HepG2 (cell line): Measurements from ENCODE around the gene CSNK2B. TPM values are rescaled to one million over a fixed set of nuclear protein-coding genes. Genes with fewer than 3 reads are reported as not detected.

Source experiments
- CCAR2 ChIP-seq: fragments of 200-400 bp; formaldehyde crosslinking; optimal IDR thresholded peaks from 2 replicates; pipeline ENCODE3; 2018; ENCODE audit warnings: low read depth, mild to moderate bottlenecking, low read length, moderate library complexity
- CSRNP2 ChIP-seq: sonication (generic); formaldehyde crosslinking; conservative IDR thresholded peaks from 2 replicates; pipeline ENCODE4 v1.8.0; 2022; ENCODE audit warnings: low read depth, missing genetic modification reagents
- JDP2 ChIP-seq: sonication (generic); formaldehyde crosslinking; IDR thresholded peaks from 2 replicates; pipeline ENCODE4 v1.8.1; 2022; ENCODE audit warnings: missing genetic modification reagents, borderline replicate concordance
- KMT2A ChIP-seq: sonication (generic); formaldehyde crosslinking; IDR thresholded peaks from 2 replicates; pipeline ENCODE4 v1.4.0; 2020; ENCODE audit warnings: missing genetic modification reagents
- MEIS2 ChIP-seq: sonication (generic); formaldehyde crosslinking; IDR thresholded peaks from 2 replicates; pipeline ENCODE4 v1.9.0; 2021; ENCODE audit warnings: mild to moderate bottlenecking, missing genetic modification reagents
- MLLT10 ChIP-seq: sonication (generic); formaldehyde crosslinking; IDR thresholded peaks from 2 replicates; pipeline ENCODE4 v1.4.0; 2020; ENCODE audit warnings: missing genetic modification reagents
- NCOA1 ChIP-seq: sonication (generic); formaldehyde crosslinking; IDR thresholded peaks from 2 replicates; pipeline ENCODE4 v1.9.0; 2021; ENCODE audit warnings: missing genetic modification reagents
- RFXAP ChIP-seq: sonication (generic); formaldehyde crosslinking; IDR thresholded peaks from 2 replicates; pipeline ENCODE4 v1.4.0; 2020; ENCODE audit warnings: missing genetic modification reagents, borderline replicate concordance
- SALL2 ChIP-seq: sonication (generic); formaldehyde crosslinking; IDR thresholded peaks from 2 replicates; pipeline ENCODE4 v1.8.1; 2023; ENCODE audit warnings: mild to moderate bottlenecking, missing genetic modification reagents, inconsistent platforms
- TIGD3 ChIP-seq: sonication (generic); formaldehyde crosslinking; IDR thresholded peaks from 2 replicates; pipeline ENCODE4 v1.5.1; 2020; ENCODE audit warnings: mild to moderate bottlenecking, missing genetic modification reagents, borderline replicate concordance
- ZNF354B ChIP-seq: sonication (generic); formaldehyde crosslinking; IDR thresholded peaks from 2 replicates; pipeline ENCODE4 v1.8.0; 2022; ENCODE audit warnings: mild to moderate bottlenecking, missing genetic modification reagents
- ZNF484 ChIP-seq: sonication (generic); formaldehyde crosslinking; IDR thresholded peaks from 2 replicates; pipeline ENCODE4 v1.5.1; 2020; ENCODE audit warnings: mild to moderate bottlenecking, low read depth, missing genetic modification reagents, borderline replicate concordance
- ZNF589 ChIP-seq: sonication (generic); formaldehyde crosslinking; conservative IDR thresholded peaks from 2 replicates; pipeline ENCODE4 v1.8.0; 2022; ENCODE audit warnings: mild to moderate bottlenecking, moderate library complexity, missing genetic modification reagents
- polyA plus RNA-seq, 8 experiments: library from polyadenylated mRNA; depleted of rRNA in 3 of 8; stranded (reverse) in 7 of 8; unstranded in 1 of 8; fragments of >200 nt; fragmentation: Illumina TruSeq in 4 of 8; extraction: Trizol in 4 of 8; gene quantifications; 2 replicates each; pipeline versions ENCODE4 v1.2.1 to v1.2.3, GENCODE V29; 2011 to 2016; ENCODE audit warnings: low read depth in 4 of 8, missing spikeins in 1 of 8, mixed read lengths in 1 of 8; ENCODE audit not compliant: insufficient read depth in 1 of 8
- total RNA-seq, 5 experiments: library from RNA; depleted of rRNA; stranded (reverse); fragments of >200 nt; fragmentation: Illumina TruSeq; extraction: Trizol; gene quantifications; 2 replicates each; pipeline ENCODE4 v1.2.3, GENCODE V29; 2016; ENCODE audit warnings: low read depth in 1 of 5
- TF ChIP-seq, protein P1 (sequence below): sonication (generic); formaldehyde crosslinking; IDR thresholded peaks from 2 replicates; pipeline ENCODE4 v1.4.0; 2020; ENCODE audit warnings: missing genetic modification reagents
- TF ChIP-seq, protein P2 (sequence below): sonication (generic); formaldehyde crosslinking; IDR thresholded peaks from 2 replicates; pipeline ENCODE4; 2020; ENCODE audit warnings: missing genetic modification reagents, mild to moderate bottlenecking, borderline replicate concordance

Gene CSNK2B
- total and polyA plus RNA-seq, 2 of the 13 experiments (the other 11 are each of a cell fraction or from before 2014, with no cell fraction given): 111 to 296 TPM

DNA sequence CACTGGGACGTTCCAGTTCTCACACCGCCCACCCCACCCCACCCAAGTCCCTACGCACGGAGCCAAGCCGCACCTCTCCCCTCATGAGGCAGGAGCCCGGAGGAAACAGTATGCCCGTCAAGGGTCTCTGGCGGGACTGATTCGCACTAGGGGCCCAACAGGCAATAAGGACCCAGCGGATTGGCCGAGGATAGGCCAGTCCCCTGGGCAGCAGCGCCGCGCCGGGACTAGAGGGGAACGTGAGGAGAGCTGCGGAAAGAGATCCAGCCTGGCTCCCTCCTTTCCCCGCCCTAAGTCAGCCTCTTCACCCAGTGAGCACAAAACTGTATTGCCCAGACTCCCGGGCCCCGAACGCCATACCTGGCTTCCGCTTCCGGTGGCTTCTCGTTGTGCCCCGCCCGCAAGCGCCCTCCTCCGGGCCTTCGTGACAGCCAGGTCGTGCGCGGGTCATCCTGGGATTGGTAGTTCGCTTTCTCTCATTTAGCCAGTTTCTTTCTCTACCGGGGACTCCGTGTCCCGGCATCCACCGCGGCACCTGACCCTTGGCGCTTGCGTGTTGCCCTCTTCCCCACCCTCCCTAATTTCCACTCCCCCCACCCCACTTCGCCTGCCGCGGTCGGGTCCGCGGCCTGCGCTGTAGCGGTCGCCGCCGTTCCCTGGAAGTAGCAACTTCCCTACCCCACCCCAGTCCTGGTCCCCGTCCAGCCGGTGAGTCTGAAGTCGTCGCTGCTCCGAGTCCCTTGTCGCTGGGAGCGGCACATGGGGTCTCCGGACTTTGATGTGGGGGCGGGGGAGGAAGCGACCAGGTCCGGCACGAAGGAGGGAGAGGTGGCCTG, at the start of gene CSNK2B (continued):
- TF ChIP-seq CSRNP2 (CRISPR knock-in tag) (no peak), NCOA1 (CRISPR knock-in tag) (no peak), MLLT10 (CRISPR knock-in tag) (no peak), JDP2 (no peak; the same call in 1 of the 2 replicates), ZNF354B (CRISPR knock-in tag) (no peak; the same call in 1 of the 2 replicates), RFXAP (CRISPR knock-in tag) (0 out of 2 replicates have a peak, but pooled peaks have one; percentile 53), ZNF484 (CRISPR knock-in tag) (no peak), TIGD3 (CRISPR knock-in tag) (no peak), ZNF589 (0 out of 2 replicates have a peak, but pooled peaks have one; percentile 47), KMT2A (CRISPR knock-in tag) (peak; percentile 64; the same call in 1 of the 2 replicates), MEIS2 (CRISPR knock-in tag) (peak; percentile 84), CCAR2 (no peak), SALL2 (CRISPR knock-in tag) (no peak)
- TF ChIP-seq, protein P1, sequence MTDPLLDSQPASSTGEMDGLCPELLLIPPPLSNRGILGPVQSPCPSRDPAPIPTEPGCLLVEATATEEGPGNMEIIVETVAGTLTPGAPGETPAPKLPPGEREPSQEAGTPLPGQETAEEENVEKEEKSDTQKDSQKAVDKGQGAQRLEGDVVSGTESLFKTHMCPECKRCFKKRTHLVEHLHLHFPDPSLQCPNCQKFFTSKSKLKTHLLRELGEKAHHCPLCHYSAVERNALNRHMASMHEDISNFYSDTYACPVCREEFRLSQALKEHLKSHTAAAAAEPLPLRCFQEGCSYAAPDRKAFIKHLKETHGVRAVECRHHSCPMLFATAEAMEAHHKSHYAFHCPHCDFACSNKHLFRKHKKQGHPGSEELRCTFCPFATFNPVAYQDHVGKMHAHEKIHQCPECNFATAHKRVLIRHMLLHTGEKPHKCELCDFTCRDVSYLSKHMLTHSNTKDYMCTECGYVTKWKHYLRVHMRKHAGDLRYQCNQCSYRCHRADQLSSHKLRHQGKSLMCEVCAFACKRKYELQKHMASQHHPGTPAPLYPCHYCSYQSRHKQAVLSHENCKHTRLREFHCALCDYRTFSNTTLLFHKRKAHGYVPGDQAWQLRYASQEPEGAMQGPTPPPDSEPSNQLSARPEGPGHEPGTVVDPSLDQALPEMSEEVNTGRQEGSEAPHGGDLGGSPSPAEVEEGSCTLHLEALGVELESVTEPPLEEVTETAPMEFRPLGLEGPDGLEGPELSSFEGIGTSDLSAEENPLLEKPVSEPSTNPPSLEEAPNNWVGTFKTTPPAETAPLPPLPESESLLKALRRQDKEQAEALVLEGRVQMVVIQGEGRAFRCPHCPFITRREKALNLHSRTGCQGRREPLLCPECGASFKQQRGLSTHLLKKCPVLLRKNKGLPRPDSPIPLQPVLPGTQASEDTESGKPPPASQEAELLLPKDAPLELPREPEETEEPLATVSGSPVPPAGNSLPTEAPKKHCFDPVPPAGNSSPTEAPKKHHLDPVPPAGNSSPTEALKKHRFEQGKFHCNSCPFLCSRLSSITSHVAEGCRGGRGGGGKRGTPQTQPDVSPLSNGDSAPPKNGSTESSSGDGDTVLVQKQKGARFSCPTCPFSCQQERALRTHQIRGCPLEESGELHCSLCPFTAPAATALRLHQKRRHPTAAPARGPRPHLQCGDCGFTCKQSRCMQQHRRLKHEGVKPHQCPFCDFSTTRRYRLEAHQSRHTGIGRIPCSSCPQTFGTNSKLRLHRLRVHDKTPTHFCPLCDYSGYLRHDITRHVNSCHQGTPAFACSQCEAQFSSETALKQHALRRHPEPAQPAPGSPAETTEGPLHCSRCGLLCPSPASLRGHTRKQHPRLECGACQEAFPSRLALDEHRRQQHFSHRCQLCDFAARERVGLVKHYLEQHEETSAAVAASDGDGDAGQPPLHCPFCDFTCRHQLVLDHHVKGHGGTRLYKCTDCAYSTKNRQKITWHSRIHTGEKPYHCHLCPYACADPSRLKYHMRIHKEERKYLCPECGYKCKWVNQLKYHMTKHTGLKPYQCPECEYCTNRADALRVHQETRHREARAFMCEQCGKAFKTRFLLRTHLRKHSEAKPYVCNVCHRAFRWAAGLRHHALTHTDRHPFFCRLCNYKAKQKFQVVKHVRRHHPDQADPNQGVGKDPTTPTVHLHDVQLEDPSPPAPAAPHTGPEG (CRISPR knock-in tag): peak; percentile 41; the same call in 1 of the 2 replicates
- TF ChIP-seq, protein P2, sequence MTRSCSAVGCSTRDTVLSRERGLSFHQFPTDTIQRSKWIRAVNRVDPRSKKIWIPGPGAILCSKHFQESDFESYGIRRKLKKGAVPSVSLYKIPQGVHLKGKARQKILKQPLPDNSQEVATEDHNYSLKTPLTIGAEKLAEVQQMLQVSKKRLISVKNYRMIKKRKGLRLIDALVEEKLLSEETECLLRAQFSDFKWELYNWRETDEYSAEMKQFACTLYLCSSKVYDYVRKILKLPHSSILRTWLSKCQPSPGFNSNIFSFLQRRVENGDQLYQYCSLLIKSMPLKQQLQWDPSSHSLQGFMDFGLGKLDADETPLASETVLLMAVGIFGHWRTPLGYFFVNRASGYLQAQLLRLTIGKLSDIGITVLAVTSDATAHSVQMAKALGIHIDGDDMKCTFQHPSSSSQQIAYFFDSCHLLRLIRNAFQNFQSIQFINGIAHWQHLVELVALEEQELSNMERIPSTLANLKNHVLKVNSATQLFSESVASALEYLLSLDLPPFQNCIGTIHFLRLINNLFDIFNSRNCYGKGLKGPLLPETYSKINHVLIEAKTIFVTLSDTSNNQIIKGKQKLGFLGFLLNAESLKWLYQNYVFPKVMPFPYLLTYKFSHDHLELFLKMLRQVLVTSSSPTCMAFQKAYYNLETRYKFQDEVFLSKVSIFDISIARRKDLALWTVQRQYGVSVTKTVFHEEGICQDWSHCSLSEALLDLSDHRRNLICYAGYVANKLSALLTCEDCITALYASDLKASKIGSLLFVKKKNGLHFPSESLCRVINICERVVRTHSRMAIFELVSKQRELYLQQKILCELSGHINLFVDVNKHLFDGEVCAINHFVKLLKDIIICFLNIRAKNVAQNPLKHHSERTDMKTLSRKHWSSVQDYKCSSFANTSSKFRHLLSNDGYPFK (CRISPR knock-in tag): peak; percentile 81
